Loucy (cell line): ENCODE measurements around the gene GPC5.

ENCODE experiments used
- H2AFZ ChIP-seq: fragments of 200-600 bp; sonication (generic); 2 replicates; pipeline ENCODE4 v1.6.0; 2016; ENCODE audit warnings: antibody characterized with exemption, mild to moderate bottlenecking, low read length, moderate library complexity
- H3F3A ChIP-seq: fragments of 200-600 bp; 2 replicates; pipeline ENCODE4 v1.6.0; 2016; ENCODE audit warnings: antibody characterized with exemption, low read depth, mild to moderate bottlenecking
- H3K27me3 ChIP-seq: fragments of 200-600 bp; sonication (generic); 2 replicates; pipeline ENCODE4 v1.6.1; 2014; ENCODE audit warnings: low read length, mild to moderate bottlenecking; ENCODE audit not compliant: insufficient read depth, poor library complexity, severe bottlenecking
- H3K36me3 ChIP-seq: fragments of 200-600 bp; sonication (generic); 2 replicates; pipeline ENCODE4 v1.6.1; 2016; ENCODE audit warnings: low read length; ENCODE audit not compliant: insufficient read depth
- H3K4me1 ChIP-seq: fragments of 200-600 bp; sonication (generic); 2 replicates; pipeline ENCODE4 v1.5.1; 2014; ENCODE audit warnings: low read length, mild to moderate bottlenecking; ENCODE audit not compliant: insufficient read depth, poor library complexity, severe bottlenecking
- H3K4me2 ChIP-seq: fragments of 200-600 bp; sonication (generic); 2 replicates; pipeline ENCODE4 v1.6.0; 2014; ENCODE audit warnings: antibody characterized with exemption, low read length, low read depth, mild to moderate bottlenecking; ENCODE audit not compliant: poor library complexity, severe bottlenecking
- H3K4me3 ChIP-seq: fragments of 200-600 bp; sonication (generic); 2 replicates; pipeline ENCODE4 v1.5.1; 2014; ENCODE audit warnings: low read length, mild to moderate bottlenecking, mixed read lengths; ENCODE audit not compliant: poor library complexity, severe bottlenecking
- H3K79me2 ChIP-seq: fragments of 200-600 bp; sonication (generic); 2 replicates; pipeline ENCODE4 v1.6.1; 2014; ENCODE audit warnings: low read length; ENCODE audit not compliant: insufficient read depth
- H3K9ac ChIP-seq: fragments of 200-600 bp; sonication (generic); 2 replicates; pipeline ENCODE4 v1.6.0; 2014; ENCODE audit warnings: mild to moderate bottlenecking, low read depth, low read length, moderate library complexity; ENCODE audit not compliant: poor library complexity, severe bottlenecking
- H3K9me2 ChIP-seq: fragments of 200-600 bp; sonication (generic); replicated peaks from 2 replicates; pipeline ENCODE4 v1.6.1; 2016; ENCODE audit warnings: low read depth, low read length, mixed read lengths
- H3K9me3 ChIP-seq: fragments of 200-600 bp; sonication (generic); 2 replicates; pipeline ENCODE4 v1.6.1; 2014; ENCODE audit warnings: mild to moderate bottlenecking, antibody characterized with exemption, low read length, low read depth; ENCODE audit not compliant: insufficient read depth
- H4K20me1 ChIP-seq: fragments of 200-600 bp; sonication (generic); 2 replicates; pipeline ENCODE4 v1.6.0; 2014; ENCODE audit warnings: antibody characterized with exemption, low read length, mild to moderate bottlenecking; ENCODE audit not compliant: insufficient read depth, poor library complexity, severe bottlenecking
- EZH2phosphoT487 ChIP-seq: fragments of 200-600 bp; IDR thresholded peaks from 2 replicates; pipeline ENCODE4 v1.6.1; 2018; ENCODE audit warnings: antibody characterized with exemption, mild to moderate bottlenecking, moderate library complexity, borderline replicate concordance
- TF ChIP-seq, protein P1 (sequence below): fragments of 200-600 bp; sonication (generic); conservative IDR thresholded peaks from 2 replicates; pipeline ENCODE4 v1.5.1; 2014; ENCODE audit warnings: mild to moderate bottlenecking, antibody characterized with exemption, low read length

Gene GPC5

DNA sequence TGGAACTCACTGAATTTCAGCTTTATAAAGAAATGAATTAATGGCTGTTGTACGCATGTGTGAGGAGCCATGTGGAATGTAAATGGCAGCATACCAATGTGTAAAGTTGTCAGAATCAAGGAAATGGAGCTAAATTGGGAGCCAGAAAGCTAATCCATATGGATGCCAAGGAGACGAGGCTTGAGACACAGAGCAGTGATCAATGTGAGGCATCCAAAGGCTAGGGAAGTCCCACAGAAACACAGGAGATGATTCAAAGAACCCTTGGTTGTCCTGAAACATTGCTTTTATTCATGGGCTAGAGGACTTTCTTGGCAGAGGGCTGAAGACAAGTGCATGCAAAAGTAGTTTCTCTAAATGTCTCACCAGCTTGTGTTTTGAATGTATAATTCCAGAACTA lies 1271.7 kb downstream of the GPC5 start:
- Histone ChIP-seq H3K9ac (no peak overlapping the region), H4K20me1 (no peaks in the 10 kb centered on the region), H3K27me3 (no peaks in the 10 kb centered on the region), H3K4me2 (no peak overlapping the region), H3K4me1 (no peaks in the 10 kb centered on the region), H3K36me3 (no peaks in the 10 kb centered on the region), H3F3A (no peaks in the 10 kb centered on the region), H3K9me2 (no peaks in the 10 kb centered on the region), H3K79me2 (no peaks in the 10 kb centered on the region), H3K9me3 (no peaks in the 10 kb centered on the region), H2AFZ (no peak overlapping the region), H3K4me3 (no peak overlapping the region)
- no peak for TF ChIP-seq EZH2phosphoT487

DNA sequence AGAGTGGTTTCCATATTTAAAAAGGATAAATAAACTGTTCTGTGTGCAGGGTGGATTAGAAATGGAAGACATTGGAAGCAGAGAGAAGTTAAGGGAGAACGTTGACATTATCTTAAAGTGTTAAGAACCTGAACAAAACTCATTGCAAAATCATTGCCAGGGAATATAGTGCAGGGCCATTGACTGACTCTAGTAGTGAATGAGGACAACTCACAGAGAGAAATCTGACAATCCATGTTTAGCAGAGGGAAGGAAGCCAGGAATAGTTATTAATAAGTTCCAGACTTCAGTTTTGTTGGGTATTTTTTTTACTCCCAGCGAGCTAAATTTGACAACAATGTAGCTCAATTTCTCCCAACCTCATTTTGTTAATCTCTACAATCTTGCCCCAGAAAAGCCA lies 1273.4 kb downstream of the GPC5 start:
- no peaks in the 10 kb centered on the region for H3K9me3 ChIP-seq
- no peaks in the 10 kb centered on the region for H3K4me1 ChIP-seq
- TF ChIP-seq EZH2phosphoT487: no peak
- TF ChIP-seq, protein P1, sequence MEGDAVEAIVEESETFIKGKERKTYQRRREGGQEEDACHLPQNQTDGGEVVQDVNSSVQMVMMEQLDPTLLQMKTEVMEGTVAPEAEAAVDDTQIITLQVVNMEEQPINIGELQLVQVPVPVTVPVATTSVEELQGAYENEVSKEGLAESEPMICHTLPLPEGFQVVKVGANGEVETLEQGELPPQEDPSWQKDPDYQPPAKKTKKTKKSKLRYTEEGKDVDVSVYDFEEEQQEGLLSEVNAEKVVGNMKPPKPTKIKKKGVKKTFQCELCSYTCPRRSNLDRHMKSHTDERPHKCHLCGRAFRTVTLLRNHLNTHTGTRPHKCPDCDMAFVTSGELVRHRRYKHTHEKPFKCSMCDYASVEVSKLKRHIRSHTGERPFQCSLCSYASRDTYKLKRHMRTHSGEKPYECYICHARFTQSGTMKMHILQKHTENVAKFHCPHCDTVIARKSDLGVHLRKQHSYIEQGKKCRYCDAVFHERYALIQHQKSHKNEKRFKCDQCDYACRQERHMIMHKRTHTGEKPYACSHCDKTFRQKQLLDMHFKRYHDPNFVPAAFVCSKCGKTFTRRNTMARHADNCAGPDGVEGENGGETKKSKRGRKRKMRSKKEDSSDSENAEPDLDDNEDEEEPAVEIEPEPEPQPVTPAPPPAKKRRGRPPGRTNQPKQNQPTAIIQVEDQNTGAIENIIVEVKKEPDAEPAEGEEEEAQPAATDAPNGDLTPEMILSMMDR: no peak
- H3K9ac ChIP-seq: no peak overlapping the region
- no peaks in the 10 kb centered on the region for H3F3A ChIP-seq
- H3K4me3 ChIP-seq: no peak overlapping the region
- no peak overlapping the region for H2AFZ ChIP-seq
- no peaks in the 10 kb centered on the region for H4K20me1 ChIP-seq
- H3K4me2 ChIP-seq: no peak overlapping the region
- H3K9me2 ChIP-seq: no peaks in the 10 kb centered on the region
- no peaks in the 10 kb centered on the region for H3K79me2 ChIP-seq
- H3K27me3 ChIP-seq: no peaks in the 10 kb centered on the region
- no peaks in the 10 kb centered on the region for H3K36me3 ChIP-seq

DNA sequence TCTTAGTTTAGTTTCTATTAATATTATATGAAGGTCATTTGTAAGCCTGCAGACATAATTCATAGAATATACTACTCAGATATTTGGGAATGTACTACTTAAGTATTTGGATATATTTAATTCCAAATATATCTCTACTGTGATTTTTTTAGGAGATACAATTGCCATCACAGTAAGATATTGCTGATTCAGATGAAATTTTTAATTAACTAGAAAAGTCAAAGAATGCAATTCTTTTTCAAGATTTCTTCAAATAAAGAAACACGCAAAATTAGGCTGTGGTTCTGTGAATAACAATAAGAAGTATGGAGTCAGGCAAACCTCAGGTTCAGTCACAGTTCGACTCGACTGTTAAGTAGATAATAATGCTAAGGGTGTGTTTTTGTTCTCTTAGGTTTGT lies 1277.8 kb downstream of the GPC5 start:
- Histone ChIP-seq H3K9ac (no peak overlapping the region), H3K9me3 (no peaks in the 10 kb centered on the region), H2AFZ (no peak overlapping the region), H3K4me1 (no peaks in the 10 kb centered on the region), H3K79me2 (no peaks in the 10 kb centered on the region), H3K4me2 (no peak overlapping the region), H3K36me3 (no peaks in the 10 kb centered on the region), H3K9me2 (no peaks in the 10 kb centered on the region), H3K27me3 (no peaks in the 10 kb centered on the region), H3F3A (no peaks in the 10 kb centered on the region), H3K4me3 (no peak overlapping the region), H4K20me1 (no peaks in the 10 kb centered on the region)
- TF ChIP-seq EZH2phosphoT487: no peak
- TF ChIP-seq, protein P1: no peak

DNA sequence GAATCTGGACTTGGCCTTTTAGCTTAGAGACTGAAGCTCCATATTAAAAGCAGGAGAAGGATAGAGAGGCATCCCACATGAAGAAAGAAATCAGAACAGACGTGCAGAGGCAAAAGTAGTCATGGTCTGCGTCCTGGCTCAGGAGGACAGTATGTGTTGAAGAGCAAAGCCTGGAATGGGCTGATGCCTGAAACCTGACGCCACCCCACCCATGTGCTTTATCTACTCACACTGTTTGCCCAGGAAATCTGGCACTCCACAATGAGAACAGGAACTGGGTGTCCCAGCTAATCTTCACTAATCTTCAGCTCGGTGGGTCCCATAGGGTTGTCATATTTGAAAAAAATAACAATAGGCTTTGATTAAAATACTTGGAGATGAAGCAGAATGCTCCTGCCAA lies 1279.2 kb downstream of the GPC5 start:
- Histone ChIP-seq H3K9me3 (no peaks in the 10 kb centered on the region), H3K27me3 (no peaks in the 10 kb centered on the region), H3K4me2 (no peak overlapping the region), H3K9me2 (no peaks in the 10 kb centered on the region), H2AFZ (no peak overlapping the region), H3K36me3 (no peaks in the 10 kb centered on the region), H4K20me1 (no peaks in the 10 kb centered on the region), H3K9ac (no peak overlapping the region), H3K4me1 (no peaks in the 10 kb centered on the region), H3K79me2 (no peaks in the 10 kb centered on the region), H3K4me3 (no peak overlapping the region), H3F3A (no peaks in the 10 kb centered on the region)
- TF ChIP-seq, protein P1: no peak
